LHCN-M2 (cell line): ENCODE measurements around the gene GOLM1. TPM values are rescaled to one million over a fixed set of nuclear protein-coding genes. Genes with fewer than 3 reads are reported as not detected.

Experiments used
- DNase-seq: peaks from one replicate; pipeline ENCODE4 v3.0.0-alpha.2; 2012; ENCODE audit warnings: low read depth
- total RNA-seq: library from RNA; depleted of rRNA; stranded (reverse); fragments of >200 nt; gene quantifications from 2 replicates; pipeline ENCODE4 v1.2.3, GENCODE V29; 2014

The GOLM1 gene
- total RNA-seq, 1 experiment from 2014 or later = 48.5 TPM

GRCh38 chr9:86082870-86083269 is 16.5 kb downstream of the GOLM1 start:
- DNase-seq = no peak

GRCh38 chr9:86079865-86080469 is 19.4 kb downstream of the GOLM1 start:
- DNase-seq = no peak

- no peak for DNase-seq
These were observed 19.9 kb downstream of the GOLM1 start for GRCh38 chr9:86079421-86079831.

- DNase-seq = no peak
These were observed 20.6 kb downstream of the GOLM1 start for GRCh38 chr9:86078731-86079130.

GRCh38 chr9:86077276-86077675 is 22.1 kb downstream of the GOLM1 start:
- DNase-seq = no peak

- peak; percentile 52 for DNase-seq
These were observed 23.9 kb downstream of the GOLM1 start for GRCh38 chr9:86075132-86076109.

- no peak for DNase-seq
These were observed 25.5 kb downstream of the GOLM1 start for GRCh38 chr9:86073839-86074238.

GRCh38 chr9:86072394-86072877 is 26.9 kb downstream of the GOLM1 start:
- DNase-seq = peak; percentile 37

DNA sequence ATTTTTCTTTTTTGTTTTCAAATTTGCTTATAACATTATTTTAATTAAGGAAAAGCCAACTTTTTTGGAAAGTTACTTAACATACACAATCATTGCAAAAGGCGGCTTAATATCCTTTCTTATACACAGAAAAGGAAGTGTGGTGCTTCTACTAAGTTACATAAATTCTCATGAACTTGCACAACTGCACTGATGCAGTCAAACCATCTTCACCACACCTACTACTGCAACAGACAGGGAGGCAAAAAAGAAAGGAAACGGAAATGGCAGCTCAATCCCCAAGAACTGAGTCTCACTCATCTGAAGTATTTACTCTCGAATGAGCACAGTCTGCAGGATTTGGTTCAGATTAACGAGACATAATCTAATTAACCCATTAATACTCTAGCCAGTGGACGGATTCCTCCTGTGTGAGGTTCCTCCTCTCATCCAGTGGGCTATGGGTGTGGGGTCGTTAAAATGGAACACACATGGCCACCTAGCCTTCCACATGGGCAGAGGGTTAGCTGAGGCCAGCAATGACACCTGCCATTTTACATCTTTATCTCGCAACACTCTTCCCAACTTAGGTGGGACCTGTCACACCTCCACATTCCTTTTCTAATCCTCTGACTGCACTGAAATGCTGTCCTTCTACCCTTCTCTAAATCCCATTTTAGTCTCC is 30.0 kb downstream of the GOLM1 start:
- DNase-seq = no peak

- DNase-seq = no peak
These were observed 35.1 kb downstream of the GOLM1 start for GRCh38 chr9:86064220-86064619.

DNA sequence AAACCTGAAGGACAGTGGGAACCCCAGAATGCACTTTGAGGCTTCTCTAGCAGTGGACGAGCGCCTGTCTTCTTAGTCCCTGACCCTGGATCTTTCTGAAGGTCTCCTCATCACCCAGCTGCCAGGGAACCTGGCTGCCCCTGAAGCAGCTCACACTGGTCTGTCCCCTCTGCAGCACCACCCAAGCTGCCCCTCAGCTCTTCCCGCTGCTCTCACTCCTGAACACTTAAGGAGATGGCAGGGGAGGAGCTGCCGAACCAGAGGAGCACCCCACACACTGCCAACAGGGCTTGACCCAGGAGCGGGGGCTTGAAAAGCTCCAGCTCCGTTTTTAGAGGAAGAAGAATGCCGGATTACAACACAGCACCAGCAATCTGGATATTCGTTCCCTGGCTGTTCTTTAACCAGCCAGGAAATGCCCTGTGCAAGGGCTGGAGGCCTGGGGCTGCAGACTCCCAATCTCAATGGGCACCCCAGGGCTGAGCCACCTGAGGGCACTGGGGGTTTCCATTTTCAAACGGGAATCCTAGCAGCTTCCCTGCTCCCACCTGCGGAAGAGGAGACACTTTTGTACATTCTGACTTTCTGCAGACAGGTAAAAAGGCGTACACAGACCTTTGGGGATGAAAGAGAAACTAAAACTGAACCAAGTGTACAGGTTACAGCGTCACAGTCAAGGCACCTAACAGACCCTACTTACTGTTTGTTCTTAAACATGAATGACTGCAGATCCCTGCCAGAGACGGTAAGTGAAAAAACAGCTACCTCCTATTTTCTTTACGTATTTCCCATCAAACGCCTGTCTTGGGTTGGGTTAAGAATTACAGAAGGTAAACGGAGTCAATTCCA is 36.3 kb downstream of the GOLM1 start:
- no peak for DNase-seq

DNA sequence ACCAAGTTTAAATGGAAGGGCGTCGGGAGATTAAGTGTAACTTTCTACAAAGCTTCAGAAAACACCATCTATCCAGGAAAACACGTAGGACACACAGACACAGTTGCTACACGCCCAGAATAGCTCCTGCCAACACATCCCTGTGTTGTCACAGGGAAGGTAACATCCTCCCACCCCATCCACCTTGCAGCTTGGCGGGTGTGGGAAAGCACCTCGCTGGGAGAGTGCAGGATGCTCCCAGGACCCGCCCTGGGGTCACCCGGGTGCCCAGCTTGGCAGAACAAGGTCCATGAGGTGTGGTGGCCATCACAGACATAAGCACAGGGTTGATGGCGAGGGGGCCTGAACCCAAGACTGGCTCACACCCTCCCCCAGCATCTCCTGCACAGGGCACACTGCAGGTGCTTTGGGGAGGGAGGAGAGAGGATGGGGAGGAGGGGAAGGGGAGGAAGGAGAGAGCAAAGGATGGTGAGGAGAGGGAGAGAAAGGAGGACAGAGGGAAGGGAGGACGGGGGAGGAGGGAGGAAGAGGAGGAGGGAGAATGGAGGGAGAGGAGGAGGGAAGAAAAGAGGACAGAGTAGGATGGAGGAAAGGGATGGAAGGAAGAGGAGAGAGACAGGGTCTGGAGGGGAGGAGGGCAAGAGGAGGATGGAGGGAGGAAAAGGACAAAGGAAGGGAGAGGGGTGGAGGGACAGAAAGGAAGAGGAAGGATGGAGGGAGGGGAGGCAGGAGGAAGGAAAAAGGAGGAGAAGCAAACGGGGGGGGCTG is 37.2 kb downstream of the GOLM1 start:
- DNase-seq = no peak

GRCh38 chr9:86057491-86057890 is 41.9 kb downstream of the GOLM1 start:
- DNase-seq = no peak

GRCh38 chr9:86054695-86055094 is 44.7 kb downstream of the GOLM1 start:
- DNase-seq = no peak

DNA sequence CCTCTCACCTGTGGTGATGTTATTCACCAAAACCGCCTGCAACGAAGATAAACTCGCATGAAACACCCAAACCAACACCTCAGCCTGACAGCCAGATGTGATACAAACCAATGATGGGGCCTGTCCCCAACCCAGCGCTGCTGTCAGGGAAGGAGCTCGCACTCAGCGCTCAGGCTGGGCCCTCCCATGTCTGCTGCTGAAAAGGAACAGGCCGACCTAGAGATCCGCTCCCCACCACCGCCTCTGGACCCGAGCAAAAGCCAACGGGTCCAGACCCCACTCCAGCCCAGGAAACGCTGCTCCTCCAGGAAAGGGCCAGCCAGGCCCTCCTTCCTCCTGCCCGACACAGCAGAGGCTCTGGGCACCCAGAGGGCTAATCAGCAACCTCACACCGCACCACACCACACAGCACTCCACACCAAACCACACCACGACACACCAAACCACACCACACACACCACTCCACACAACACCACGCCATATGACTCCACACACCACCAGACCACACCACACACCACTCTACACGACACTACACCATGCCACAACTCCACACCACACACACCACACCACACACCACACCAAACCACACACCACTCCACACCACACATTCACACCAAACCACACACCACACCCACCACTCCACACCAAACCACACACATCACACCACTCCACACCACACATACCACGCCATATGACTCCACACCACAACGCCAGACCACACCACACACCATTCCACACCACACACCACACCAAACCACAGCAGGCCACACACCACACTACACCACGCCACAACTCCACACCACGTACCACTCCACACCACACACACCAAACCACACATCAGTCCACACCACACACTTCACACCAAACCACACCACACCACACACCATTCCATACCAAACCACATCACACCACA is 46.5 kb downstream of the GOLM1 start:
- DNase-seq = no peak

- peak; percentile 28 for DNase-seq
These were observed 51.2 kb downstream of the GOLM1 start for GRCh38 chr9:86048018-86048742.

DNA sequence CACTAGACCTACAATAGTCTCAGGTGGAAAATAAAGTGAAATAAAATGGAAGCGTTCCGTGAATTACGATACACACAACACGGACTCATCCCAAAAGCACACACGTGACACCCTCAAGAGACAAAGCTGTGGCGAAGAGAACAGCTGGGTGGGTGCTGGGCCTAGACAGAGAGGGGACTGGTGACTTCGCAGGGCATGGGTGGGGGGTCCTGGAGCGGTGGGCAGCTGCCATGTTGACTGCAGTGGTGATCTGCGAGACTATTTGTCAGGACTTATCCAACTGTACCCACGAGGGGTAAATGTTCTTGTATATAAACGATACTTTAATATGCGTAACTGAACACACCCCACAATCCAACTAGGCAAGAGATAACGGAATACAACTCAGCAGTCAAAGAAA is 52.0 kb downstream of the GOLM1 start:
- no peak for DNase-seq

GRCh38 chr9:86046930-86047341 is 52.4 kb downstream of the GOLM1 start:
- DNase-seq = no peak
